Measurements from ENCODE around the gene PTPRE. TPM values are rescaled to one million over a fixed set of nuclear protein-coding genes. Genes with fewer than 3 reads are reported as not detected.

Gene PTPRE
- polyA plus RNA-seq, 1 donor (not counting 4 experiments of a cell fraction or from before 2014, with no cell fraction given) = 15.1 TPM

DNA sequence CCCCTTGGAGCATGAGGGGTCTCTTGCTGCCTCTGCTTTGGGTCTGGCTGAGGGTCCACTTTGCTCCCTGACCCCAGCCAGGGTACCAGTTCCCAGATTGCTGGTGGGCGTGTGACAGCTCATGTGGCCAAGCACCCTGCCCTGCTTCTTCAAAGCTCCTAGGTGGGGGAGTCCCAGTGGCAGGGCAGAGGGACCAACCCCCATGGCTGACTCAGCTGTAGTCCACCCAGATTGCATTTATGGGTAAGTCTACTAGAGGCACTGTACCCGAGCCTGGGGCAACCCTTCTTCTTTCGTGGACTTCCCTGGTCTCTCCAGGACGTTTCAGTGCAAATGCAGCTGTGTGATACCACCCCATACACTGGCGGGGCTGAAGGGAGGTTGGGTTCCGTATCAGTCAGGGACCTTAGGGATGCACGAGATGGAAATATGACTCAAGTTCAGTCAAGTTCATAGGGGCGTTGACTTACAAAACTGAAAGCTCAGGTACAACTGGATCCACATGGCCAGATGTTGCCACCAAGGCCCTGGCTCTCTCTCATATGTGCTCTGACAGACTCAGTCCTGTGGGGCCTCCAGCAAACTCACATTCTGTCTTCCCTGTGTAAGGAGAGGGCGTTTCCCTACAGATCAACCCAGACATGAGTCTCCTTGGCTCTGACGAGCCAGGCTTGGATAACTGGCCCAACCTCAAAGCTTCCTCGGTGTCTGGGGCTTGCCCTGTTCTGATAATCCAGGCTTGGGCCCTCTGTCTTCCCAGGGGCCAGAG, 13.6 kb downstream of the PTPRE start:
- Histone ChIP-seq H3K4me1 (ENCODE audit: control insufficient read depth, extremely low read depth, insufficient read depth, low read length) (no peaks in the 10 kb centered on the region), H3K4me3 (ENCODE audit: control insufficient read depth in 2 of 3, extremely low read depth in 1 of 3, insufficient read depth in 2 of 3, low read depth in 1 of 3, low read length in 3 of 3) (no peak overlapping the region), H3K9me1 (ENCODE audit: control insufficient read depth, extremely low read depth, insufficient read depth, low read length) (no peaks in the 10 kb centered on the region), H3K27me3 (ENCODE audit: control insufficient read depth, extremely low read depth, insufficient read depth, low read length) (no peaks in the 10 kb centered on the region), H3K36me3 (ENCODE audit: control insufficient read depth in 2 of 2, extremely low read depth in 1 of 2, insufficient read depth in 2 of 2, low read length in 2 of 2) (no peaks in the 10 kb centered on the region), H3K27ac (ENCODE audit: control insufficient read depth, insufficient read depth, low read length) (no peak overlapping the region), H3K79me2 (ENCODE audit: control insufficient read depth, insufficient read depth, low read length) (no peaks in the 10 kb centered on the region), H4K20me1 (ENCODE audit: control insufficient read depth, extremely low read depth, insufficient read depth, low read length) (no peaks in the 10 kb centered on the region), H3K9me3 (ENCODE audit: control insufficient read depth, low read depth, low read length) (no peaks in the 10 kb centered on the region), H2AFZ (ENCODE audit: control insufficient read depth, low read length) (no peak overlapping the region), H3K4me2 (ENCODE audit: control insufficient read depth, extremely low read depth, insufficient read depth, low read depth, low read length) (no peak overlapping the region), H3K9ac (ENCODE audit: control insufficient read depth, extremely low read depth, insufficient read depth, low read length) (no peak overlapping the region)
- dilution Hi-C loops (cut with MboI; ENCODE audit: extremely low pct_ligation_motif_present, low sequenced_read_pairs) = no loop called here
- FAIRE-seq = no peak
- TF ChIP-seq, protein P1, sequence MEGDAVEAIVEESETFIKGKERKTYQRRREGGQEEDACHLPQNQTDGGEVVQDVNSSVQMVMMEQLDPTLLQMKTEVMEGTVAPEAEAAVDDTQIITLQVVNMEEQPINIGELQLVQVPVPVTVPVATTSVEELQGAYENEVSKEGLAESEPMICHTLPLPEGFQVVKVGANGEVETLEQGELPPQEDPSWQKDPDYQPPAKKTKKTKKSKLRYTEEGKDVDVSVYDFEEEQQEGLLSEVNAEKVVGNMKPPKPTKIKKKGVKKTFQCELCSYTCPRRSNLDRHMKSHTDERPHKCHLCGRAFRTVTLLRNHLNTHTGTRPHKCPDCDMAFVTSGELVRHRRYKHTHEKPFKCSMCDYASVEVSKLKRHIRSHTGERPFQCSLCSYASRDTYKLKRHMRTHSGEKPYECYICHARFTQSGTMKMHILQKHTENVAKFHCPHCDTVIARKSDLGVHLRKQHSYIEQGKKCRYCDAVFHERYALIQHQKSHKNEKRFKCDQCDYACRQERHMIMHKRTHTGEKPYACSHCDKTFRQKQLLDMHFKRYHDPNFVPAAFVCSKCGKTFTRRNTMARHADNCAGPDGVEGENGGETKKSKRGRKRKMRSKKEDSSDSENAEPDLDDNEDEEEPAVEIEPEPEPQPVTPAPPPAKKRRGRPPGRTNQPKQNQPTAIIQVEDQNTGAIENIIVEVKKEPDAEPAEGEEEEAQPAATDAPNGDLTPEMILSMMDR (optimal IDR thresholded peaks at IDR 0.05 in 1 of 3, IDR thresholded peaks at IDR 0.05 in 1 of 3, conservative IDR thresholded peaks at IDR 0.05 in 1 of 3; ENCODE audit: extremely low read depth in 1 of 3, insufficient read depth in 2 of 3, low read length in 3 of 3) = no peak
- TF ChIP-seq EZH2 (IDR thresholded peaks at IDR 0.05; ENCODE audit: low read length) = no peak
- DNase-seq (ENCODE audit: low read depth, low spot score) = no peak

DNA sequence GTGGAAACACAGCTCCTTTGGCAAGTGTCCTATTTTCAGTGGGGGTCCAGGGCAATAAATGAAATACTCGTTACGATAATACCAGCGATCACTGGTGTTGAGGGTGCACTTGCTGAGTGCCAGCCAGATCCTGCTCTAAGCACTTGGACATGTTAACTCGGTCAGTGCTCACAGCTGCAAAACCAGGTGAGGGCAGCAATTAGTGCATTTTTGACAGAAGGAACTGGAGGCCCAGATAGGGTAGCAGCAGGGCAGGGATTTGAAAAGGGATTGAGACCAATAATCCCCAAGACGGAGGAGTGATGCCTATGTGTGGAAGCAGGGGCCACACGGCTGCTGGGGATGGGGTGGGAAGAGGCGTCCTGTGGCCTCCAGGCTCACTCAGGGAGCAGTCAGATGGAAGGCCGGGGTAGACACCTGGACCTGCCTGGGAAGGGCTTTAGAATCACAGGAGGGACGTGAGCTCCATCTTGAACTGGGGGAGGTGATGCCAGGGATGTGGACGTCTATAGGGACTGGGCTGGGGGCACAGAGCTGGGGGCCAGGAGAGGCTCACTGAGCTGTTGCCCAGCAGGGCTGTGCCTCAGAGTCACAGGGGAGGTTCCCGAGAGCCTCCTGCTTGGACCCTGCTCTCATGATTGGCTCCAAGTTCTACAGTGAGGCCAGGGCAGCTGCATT, 14.3 kb downstream of the PTPRE start:
- FAIRE-seq (no peak), DNase-seq (ENCODE audit: low read depth, low spot score) (no peak)
- dilution Hi-C loops (cut with MboI; ENCODE audit: extremely low pct_ligation_motif_present, low sequenced_read_pairs) = no loop called here
- no peaks in the 10 kb centered on the region for H3K9me3 ChIP-seq (ENCODE audit: control insufficient read depth, low read depth, low read length)
- H3K36me3 ChIP-seq (ENCODE audit: control insufficient read depth in 2 of 2, extremely low read depth in 1 of 2, insufficient read depth in 2 of 2, low read length in 2 of 2) = no peaks in the 10 kb centered on the region
- H3K9me1 ChIP-seq (ENCODE audit: control insufficient read depth, extremely low read depth, insufficient read depth, low read length) = no peaks in the 10 kb centered on the region
- no peaks in the 10 kb centered on the region for H3K27me3 ChIP-seq (ENCODE audit: control insufficient read depth, extremely low read depth, insufficient read depth, low read length)
- no peak overlapping the region for H3K9ac ChIP-seq (ENCODE audit: control insufficient read depth, extremely low read depth, insufficient read depth, low read length)
- no peaks in the 10 kb centered on the region for H3K79me2 ChIP-seq (ENCODE audit: control insufficient read depth, insufficient read depth, low read length)
- H3K4me1 ChIP-seq (ENCODE audit: control insufficient read depth, extremely low read depth, insufficient read depth, low read length) = no peaks in the 10 kb centered on the region
- no peak overlapping the region for H3K4me2 ChIP-seq (ENCODE audit: control insufficient read depth, extremely low read depth, insufficient read depth, low read depth, low read length)
- no peaks in the 10 kb centered on the region for H4K20me1 ChIP-seq (ENCODE audit: control insufficient read depth, extremely low read depth, insufficient read depth, low read length)
- TF ChIP-seq, protein P1 (optimal IDR thresholded peaks at IDR 0.05 in 1 of 3, IDR thresholded peaks at IDR 0.05 in 1 of 3, conservative IDR thresholded peaks at IDR 0.05 in 1 of 3; ENCODE audit: extremely low read depth in 1 of 3, insufficient read depth in 2 of 3, low read length in 3 of 3) = peak in 1 of 3 experiments; percentile 2
- TF ChIP-seq EZH2 (IDR thresholded peaks at IDR 0.05; ENCODE audit: low read length) = no peak
- H2AFZ ChIP-seq (ENCODE audit: control insufficient read depth, low read length) = no peak overlapping the region
- H3K4me3 ChIP-seq (ENCODE audit: control insufficient read depth in 2 of 3, extremely low read depth in 1 of 3, insufficient read depth in 2 of 3, low read depth in 1 of 3, low read length in 3 of 3) = no peak overlapping the region
- no peak overlapping the region for H3K27ac ChIP-seq (ENCODE audit: control insufficient read depth, insufficient read depth, low read length)

Data from keratinocyte (primary cell).